Ascending aorta (tissue), 2 donors: ENCODE measurements around the gene POTEF. TPM values are rescaled to one million over a fixed set of nuclear protein-coding genes. Genes with fewer than 3 reads are reported as not detected.
"Not testable (repeated sequence)": the region's sequence is repeated elsewhere in the genome, so short reads cannot be mapped to it uniquely, and the experiment has no call there.

Experiments
- DNase-seq, 2 donors: peaks; one replicate each; pipeline ENCODE4 v3.0.0-alpha.2; 2019; ENCODE audit warnings: low spot score in 2 of 2
- H3K27ac ChIP-seq, 2 donors: fragments of 200-600 bp; sonication (generic); one replicate each; pipeline ENCODE4 v1.5.1; 2016 to 2017; ENCODE audit warnings: mild to moderate bottlenecking in 1 of 2
- H3K27me3 ChIP-seq: fragments of 200-600 bp; sonication (generic); one replicate; pipeline ENCODE4 v1.5.1; 2017
- H3K36me3 ChIP-seq, 2 donors: fragments of 200-600 bp; sonication (generic); one replicate each; pipeline ENCODE4 v1.5.1; 2016
- H3K4me1 ChIP-seq, 2 donors: fragments of 200-600 bp; sonication (generic); one replicate each; pipeline ENCODE4 v1.5.1; 2016 to 2017; ENCODE audit warnings: mild to moderate bottlenecking in 1 of 2
- H3K4me3 ChIP-seq, 2 donors: fragments of 200-600 bp; sonication (generic); one replicate each; pipeline ENCODE4 v1.5.1; 2016 to 2017; ENCODE audit warnings: mild to moderate bottlenecking in 1 of 2
- H3K9me3 ChIP-seq, 2 donors: fragments of 200-600 bp; sonication (generic); one replicate each; pipeline ENCODE4 v1.5.1; 2016
- CTCF ChIP-seq, 3 experiments: fragments of 200-600 bp in 2 of 3; fragments of 450-650 bp in 1 of 3; sonication (generic) in 2 of 3; IDR thresholded peaks; one replicate each; pipeline ENCODE4 v1.5.1; 2016 to 2019; ENCODE audit warnings: antibody characterized with exemption in 3 of 3, mild to moderate bottlenecking in 1 of 3, moderate library complexity in 1 of 3
- intact Hi-C: fragments of 100-400 bp; cut with DNase I; formaldehyde crosslinking; loops from one replicate; pipeline ENCODE4 v1.15.1; 2023
- total RNA-seq: library from RNA; depleted of rRNA; stranded (reverse); fragments of >200 nt; gene quantifications from one replicate; pipeline ENCODE4 v1.1.0, GENCODE V29; 2016

Gene POTEF
- total RNA-seq, 1 donor from 2014 or later: not detected

GRCh38 chr2:130160131-130160530 is 31.1 kb upstream of the POTEF start:
- Histone ChIP-seq H3K36me3 (peaks cover 36 to 52% of the 10 kb centered on the region in 2 donors), H3K4me1 (no peaks in the 10 kb centered on the region), H3K4me3 (no peak overlapping the region), H3K27me3 (no peaks in the 10 kb centered on the region), H3K9me3 (no peaks in the 10 kb centered on the region), H3K27ac (no peak overlapping the region)
- intact Hi-C loops: no loop called here
- no peak for TF ChIP-seq CTCF (IDR thresholded peaks at IDR 0.05)
- no peak for DNase-seq

GRCh38 chr2:130159376-130159775 is 30.4 kb upstream of the POTEF start:
- intact Hi-C loops, DNase-seq: not testable (repeated sequence)
- peaks cover 40 to 51% of the 10 kb centered on the region in 2 donors for H3K36me3 ChIP-seq

GRCh38 chr2:130158631-130159030 is 29.6 kb upstream of the POTEF start:
- H3K36me3 ChIP-seq: peaks cover 40 to 49% of the 10 kb centered on the region in 2 donors
- H3K4me1 ChIP-seq: no peaks in the 10 kb centered on the region
- no peak for DNase-seq
- intact Hi-C loops: no loop called here
- H3K27ac ChIP-seq: no peak overlapping the region
- H3K4me3 ChIP-seq: no peak overlapping the region
- no peak for TF ChIP-seq CTCF (IDR thresholded peaks at IDR 0.05)
- H3K27me3 ChIP-seq: no peaks in the 10 kb centered on the region
- no peaks in the 10 kb centered on the region for H3K9me3 ChIP-seq

More at GRCh38 chr2:130159376-130159775, 30.4 kb upstream of the POTEF start:
- H3K4me3 ChIP-seq, H3K9me3 ChIP-seq, H3K27me3 ChIP-seq, H3K27ac ChIP-seq, H3K4me1 ChIP-seq: not testable (repeated sequence)

GRCh38 chr2:130157825-130158514 is 28.9 kb upstream of the POTEF start:
- H3K4me1 ChIP-seq, H3K4me3 ChIP-seq, H3K27ac ChIP-seq, DNase-seq, intact Hi-C loops, H3K9me3 ChIP-seq, H3K27me3 ChIP-seq: not testable (repeated sequence)
- peaks cover 42 to 52% of the 10 kb centered on the region in 2 donors for H3K36me3 ChIP-seq

- H3K4me3 ChIP-seq, intact Hi-C loops: not testable (repeated sequence)
Measured at GRCh38 chr2:130157354-130157753, 28.3 kb upstream of the POTEF start.

GRCh38 chr2:130156624-130157004 is 27.6 kb upstream of the POTEF start:
- H3K4me3 ChIP-seq: no peak overlapping the region
- H3K27me3 ChIP-seq: no peaks in the 10 kb centered on the region
- H3K27ac ChIP-seq: no peak overlapping the region
- no peak for TF ChIP-seq CTCF (IDR thresholded peaks at IDR 0.05)
- no peak for DNase-seq
- intact Hi-C loops: no loop called here
- H3K4me1 ChIP-seq: no peaks in the 10 kb centered on the region
- H3K36me3 ChIP-seq: peaks cover 52 to 58% of the 10 kb centered on the region in 2 donors
- H3K9me3 ChIP-seq: no peaks in the 10 kb centered on the region

More at GRCh38 chr2:130157354-130157753, 28.3 kb upstream of the POTEF start:
- H3K27me3 ChIP-seq, H3K4me1 ChIP-seq, H3K9me3 ChIP-seq, DNase-seq, H3K27ac ChIP-seq: not testable (repeated sequence)
- H3K36me3 ChIP-seq: peaks cover 48 to 52% of the 10 kb centered on the region in 2 donors

- H3K27ac ChIP-seq, H3K4me3 ChIP-seq, H3K9me3 ChIP-seq, DNase-seq, H3K27me3 ChIP-seq, H3K4me1 ChIP-seq, intact Hi-C loops: not testable (repeated sequence)
- TF ChIP-seq CTCF (IDR thresholded peaks at IDR 0.05): peak in 1 of 3 experiments; percentile 26
- H3K36me3 ChIP-seq: peaks cover 52 to 58% of the 10 kb centered on the region in 2 donors
Measured at GRCh38 chr2:130155956-130156623, 27.1 kb upstream of the POTEF start.
